22Rv1 (cell line): ENCODE results near the gene ING3.

ENCODE experiments used
- H3K27ac ChIP-seq: fragments of 450-650 bp; 2 replicates; pipeline ENCODE4 v1.5.1; 2017
- ZFX ChIP-seq: fragments of 450-650 bp; IDR thresholded peaks from 2 replicates; pipeline ENCODE4 v1.6.1; 2017; ENCODE audit warnings: antibody characterized with exemption, borderline replicate concordance
- TF ChIP-seq, protein P1 (sequence below): fragments of 450-650 bp; IDR thresholded peaks from 2 replicates; pipeline ENCODE4 v1.5.1; 2017; ENCODE audit warnings: mild to moderate bottlenecking

Gene ING3

GRCh38 chr7:120949998-120950538, 509 bp upstream of the ING3 start:
- H3K27ac ChIP-seq = peak overlapping the region; percentile 92
- TF ChIP-seq ZFX = no peak
- TF ChIP-seq, protein P1, sequence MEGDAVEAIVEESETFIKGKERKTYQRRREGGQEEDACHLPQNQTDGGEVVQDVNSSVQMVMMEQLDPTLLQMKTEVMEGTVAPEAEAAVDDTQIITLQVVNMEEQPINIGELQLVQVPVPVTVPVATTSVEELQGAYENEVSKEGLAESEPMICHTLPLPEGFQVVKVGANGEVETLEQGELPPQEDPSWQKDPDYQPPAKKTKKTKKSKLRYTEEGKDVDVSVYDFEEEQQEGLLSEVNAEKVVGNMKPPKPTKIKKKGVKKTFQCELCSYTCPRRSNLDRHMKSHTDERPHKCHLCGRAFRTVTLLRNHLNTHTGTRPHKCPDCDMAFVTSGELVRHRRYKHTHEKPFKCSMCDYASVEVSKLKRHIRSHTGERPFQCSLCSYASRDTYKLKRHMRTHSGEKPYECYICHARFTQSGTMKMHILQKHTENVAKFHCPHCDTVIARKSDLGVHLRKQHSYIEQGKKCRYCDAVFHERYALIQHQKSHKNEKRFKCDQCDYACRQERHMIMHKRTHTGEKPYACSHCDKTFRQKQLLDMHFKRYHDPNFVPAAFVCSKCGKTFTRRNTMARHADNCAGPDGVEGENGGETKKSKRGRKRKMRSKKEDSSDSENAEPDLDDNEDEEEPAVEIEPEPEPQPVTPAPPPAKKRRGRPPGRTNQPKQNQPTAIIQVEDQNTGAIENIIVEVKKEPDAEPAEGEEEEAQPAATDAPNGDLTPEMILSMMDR = no peak

GRCh38 chr7:120951309-120951699, 727 bp downstream of the ING3 start:
- peak overlapping the region; percentile 92 for H3K27ac ChIP-seq
- TF ChIP-seq, protein P1 = no peak
- no peak for TF ChIP-seq ZFX

GRCh38 chr7:120951826-120952225, 1.2 kb downstream of the ING3 start:
- TF ChIP-seq, protein P1 = no peak
- no peak for TF ChIP-seq ZFX
- peak overlapping the region; percentile 92 for H3K27ac ChIP-seq

DNA sequence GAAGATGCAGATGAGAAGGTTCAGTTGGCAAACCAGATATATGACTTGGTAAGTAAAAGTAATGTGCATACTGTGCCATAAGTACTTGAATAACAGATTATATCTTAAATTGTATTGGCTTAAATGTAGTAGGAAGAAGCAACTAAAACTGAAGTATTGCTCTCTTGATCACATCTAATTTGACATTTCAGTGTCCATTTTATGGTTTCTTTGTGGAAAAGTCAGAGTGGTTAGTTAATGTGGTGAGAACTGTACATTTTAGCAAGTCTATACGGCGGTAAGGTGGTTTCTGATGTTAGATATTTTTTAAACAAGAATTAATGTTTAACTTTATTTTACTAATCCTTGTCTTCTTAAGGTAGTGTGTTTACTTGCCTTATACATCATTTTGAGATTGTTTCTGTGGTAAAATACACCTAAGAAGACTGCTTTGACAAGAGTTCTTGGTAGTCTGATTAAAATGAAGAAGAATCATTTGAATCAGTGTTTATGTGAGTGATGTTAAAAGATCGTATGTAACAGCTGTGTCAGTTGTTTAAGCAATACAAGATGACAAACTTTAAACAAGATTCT, 5.1 kb downstream of the ING3 start:
- TF ChIP-seq ZFX = no peak
- TF ChIP-seq, protein P1 = no peak
- H3K27ac ChIP-seq = no peak overlapping the region

DNA sequence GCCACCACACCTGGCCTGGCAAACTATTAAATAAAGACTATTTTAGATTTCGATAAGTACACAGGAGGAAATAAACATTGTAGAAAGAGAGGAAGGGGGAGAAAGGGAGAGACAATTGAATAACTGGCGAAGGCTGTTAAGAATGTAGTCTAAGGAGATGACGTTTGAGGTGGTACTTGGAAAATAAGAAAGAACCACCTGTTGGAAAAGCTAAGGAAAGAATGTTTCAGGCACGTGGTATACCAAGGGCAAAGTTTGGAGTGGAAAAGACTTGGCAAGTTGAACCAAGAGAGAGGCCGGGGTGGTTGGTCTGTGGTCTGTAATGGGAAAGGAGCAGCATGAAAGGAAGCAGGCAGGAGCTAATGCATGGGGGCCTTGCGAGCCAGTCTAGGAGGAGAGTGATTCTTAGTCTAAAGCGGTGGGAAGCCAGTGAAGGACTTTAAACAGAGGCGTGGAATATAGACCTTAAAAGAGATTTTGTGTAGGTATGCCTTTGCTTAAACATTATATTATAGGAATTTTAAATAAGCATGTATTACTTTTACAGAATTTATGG, 9.4 kb downstream of the ING3 start:
- TF ChIP-seq, protein P1 = no peak
- no peak for TF ChIP-seq ZFX
- H3K27ac ChIP-seq = no peak overlapping the region

DNA sequence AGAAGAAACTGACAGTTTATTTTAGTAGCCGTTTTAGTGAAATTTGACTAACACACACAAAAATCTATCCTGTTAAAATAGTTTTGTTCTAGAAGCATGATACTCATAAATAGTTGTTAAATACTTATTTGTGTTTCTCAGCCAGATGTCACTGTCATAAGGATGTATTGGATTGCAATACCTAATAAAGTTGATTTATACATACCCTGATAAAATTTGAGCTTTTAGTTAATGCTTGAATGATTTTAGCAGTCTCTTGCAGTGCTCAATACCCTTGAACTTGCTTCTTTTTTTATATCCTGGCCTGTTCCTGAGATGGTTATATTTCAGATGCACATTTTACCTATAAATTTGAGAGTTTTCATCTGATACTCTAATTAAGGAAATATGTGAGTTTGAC, 10.1 kb downstream of the ING3 start:
- TF ChIP-seq, protein P1 = no peak
- no peak for TF ChIP-seq ZFX
- H3K27ac ChIP-seq = no peak overlapping the region

DNA sequence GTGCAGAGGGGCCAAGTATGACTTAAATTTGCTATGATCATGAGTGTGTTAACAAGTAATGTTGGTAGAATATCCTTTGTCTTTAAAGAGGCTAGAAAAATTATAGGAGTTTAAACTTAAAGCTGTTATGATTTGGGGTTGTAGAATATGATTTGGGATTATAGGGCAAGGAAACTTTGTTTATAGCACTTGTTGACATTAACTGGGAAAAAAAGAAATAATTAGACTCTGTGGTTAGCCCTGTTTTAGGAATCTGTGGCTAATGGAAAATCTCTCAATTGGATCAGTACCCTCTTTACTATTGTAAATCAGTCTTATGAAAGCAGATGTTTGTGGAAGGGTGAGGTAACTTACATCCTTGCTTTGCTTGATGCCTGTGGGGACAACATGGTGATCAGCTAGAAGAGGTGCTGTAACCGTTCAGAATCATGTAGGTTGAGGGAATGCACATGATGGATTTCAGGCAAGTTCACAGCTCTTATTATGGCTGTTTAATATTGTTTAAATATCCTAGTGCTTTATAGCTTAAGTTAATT, 11.1 kb downstream of the ING3 start:
- no peak for TF ChIP-seq ZFX
- TF ChIP-seq, protein P1 = no peak
- H3K27ac ChIP-seq = no peak overlapping the region
